Activated CD4-positive, alpha-beta T cell treated with anti-CD3 and anti-CD28 coated beads, Interleukin-2, amount 50 U/mL, for 1 hour (primary cell): ENCODE results near the gene PARK7.

Experiments used
- DNase-seq: peaks from one replicate; pipeline ENCODE4 v3.0.0-alpha.2; 2020

The PARK7 gene

GRCh38 chr1:8025061-8025670, 63.7 kb downstream of the PARK7 start:
- DNase-seq, result no peak

DNA sequence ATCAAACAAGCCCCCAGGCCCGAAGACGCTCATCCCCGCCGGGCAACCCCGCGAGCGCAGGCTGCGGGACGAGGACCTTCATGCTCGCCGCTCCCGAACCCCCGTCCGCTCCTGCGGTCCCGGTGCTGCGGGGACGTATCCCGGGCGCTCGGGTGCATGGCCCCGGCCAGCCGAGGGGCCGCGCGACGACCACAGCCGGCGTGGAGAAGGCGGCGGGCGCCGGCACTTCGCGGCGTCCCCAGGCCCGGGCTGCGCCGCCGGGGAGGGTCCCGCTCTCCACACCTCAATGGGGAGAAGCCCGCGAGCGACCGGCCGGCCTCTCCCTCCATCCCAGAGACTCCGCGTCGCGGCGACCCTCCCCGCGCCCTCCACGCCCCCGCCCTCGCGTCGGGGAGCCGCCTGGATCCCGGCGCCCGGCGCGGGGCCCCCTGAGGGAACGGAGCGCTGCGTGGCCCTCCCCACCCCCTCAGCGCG, 64.2 kb downstream of the PARK7 start:
- no peak for DNase-seq

DNA sequence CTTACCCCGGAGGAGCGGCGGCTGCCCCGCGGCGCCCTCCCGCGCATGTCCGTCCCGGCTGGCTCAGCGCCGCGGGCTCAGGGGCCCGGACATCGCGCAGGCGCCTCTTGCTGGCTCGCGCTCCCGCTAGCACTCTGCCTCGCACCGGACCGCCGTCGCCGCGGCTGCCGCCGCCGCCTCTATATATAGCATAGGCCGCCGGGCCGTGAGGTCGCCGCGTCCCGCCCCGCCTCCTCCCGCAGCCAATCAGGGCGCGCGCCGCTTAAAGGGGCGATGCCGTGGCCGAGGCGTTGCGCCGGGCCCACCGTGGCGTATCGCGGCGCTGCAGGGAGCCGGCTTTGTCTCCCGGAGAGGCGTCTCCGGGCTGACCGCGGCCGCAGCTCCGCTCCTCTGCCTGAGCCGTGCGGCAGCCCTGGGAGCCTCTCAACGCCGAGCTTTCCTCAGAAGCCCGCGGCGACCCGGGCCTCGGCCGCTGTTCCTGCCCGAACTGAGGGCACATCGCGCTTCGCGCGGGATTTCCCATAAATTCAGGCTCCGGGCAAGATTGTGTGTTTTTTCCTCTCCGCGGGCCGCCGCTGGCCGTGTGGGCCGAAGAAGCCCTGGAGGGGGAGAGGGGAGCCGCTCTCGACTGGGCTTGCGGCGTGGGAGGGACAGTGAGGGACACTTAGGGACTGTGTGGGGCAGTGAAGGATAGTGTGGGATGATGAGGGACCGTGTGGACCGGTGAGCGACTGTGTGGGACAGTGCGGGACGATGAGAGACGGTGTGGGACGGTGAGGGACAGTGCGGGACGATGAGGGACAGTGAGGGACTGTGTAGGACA, 64.9 kb downstream of the PARK7 start, which contains the start of gene ERRFI1:
Gene ERRFI1 (minus strand): TSS at position 157 of the 823 bp plus-strand sequence. CDS start 10,690 bp downstream, outside the sequence.
- peak; percentile 85 for DNase-seq

GRCh38 chr1:8026976-8027747, 65.7 kb downstream of the PARK7 start:
- DNase-seq, result no peak

- DNase-seq, result no peak
Measured at GRCh38 chr1:8027748-8028570, 66.4 kb downstream of the PARK7 start.

DNA sequence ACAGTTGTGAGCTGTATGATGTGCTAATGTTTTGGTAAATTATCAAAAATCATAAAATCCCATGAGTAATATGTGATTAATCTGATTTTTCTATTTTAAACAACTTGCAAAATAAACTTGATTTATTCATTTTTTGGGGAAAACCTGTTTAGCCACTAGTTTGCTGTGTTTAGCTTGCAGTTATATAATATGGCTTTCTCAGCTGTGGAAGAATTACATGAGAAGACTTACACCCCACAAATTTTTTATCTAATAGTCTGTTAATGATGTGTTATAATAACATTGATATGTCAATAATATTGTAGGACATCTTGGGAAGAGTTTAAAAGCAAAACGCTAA, 67.0 kb downstream of the PARK7 start:
- DNase-seq, result no peak

- DNase-seq, result peak; percentile 24
Measured at GRCh38 chr1:8031176-8031785, 69.8 kb downstream of the PARK7 start.

DNA sequence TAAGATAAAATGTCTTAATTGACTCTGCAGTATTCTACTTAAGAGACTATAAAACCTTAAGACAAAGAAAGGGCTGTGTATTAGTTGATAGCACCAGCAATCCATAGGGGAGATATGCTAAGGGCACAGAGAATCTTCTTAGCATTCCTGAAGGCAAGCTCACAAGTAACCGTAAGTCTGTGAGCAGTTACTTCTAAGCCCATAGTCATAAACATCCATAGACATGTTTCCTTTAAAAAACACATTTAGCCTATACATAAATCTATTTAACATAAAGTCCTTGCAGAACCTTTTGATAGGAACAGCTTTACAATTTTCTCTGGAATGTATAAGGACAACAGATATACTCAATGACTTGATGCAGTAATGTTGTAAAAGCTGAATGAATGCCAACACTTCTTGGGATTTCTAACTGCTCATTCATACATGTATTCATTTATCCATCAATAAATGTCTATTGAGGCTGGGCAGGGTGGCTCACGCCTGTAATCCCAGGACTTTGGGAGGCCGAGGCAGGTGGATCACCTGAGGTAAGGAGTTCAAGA, 70.9 kb downstream of the PARK7 start:
- DNase-seq, result no peak

DNA sequence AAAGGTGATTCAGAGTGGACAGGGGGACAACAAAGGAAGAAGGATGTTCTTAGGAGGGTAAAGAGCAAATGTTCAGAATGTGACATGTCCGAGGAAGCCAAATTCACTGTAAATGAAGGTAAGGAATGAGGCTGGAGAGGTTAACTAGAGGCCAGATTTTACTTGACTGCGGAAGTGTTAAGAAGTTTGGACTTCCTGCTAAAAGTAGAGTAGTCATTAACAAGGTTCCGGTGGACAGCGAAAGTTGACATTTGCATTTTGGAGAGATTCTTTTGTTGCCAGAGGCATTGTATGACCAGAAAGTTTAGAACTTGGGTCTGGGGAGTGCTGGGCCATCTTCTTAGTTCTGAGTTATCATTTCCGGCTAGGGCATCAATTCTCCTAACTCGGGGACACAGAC, 71.8 kb downstream of the PARK7 start:
- DNase-seq, result no peak
